Ovary (tissue), 9 donors: Measurements from ENCODE around the gene RPS27. TPM values are rescaled to one million over a fixed set of nuclear protein-coding genes. Genes with fewer than 3 reads are reported as not detected.
A peak's percentile ranks its signal among the peaks of the same experiment; 100 is the strongest.
"Not testable (repeated sequence)": the region's sequence is repeated elsewhere in the genome, so short reads cannot be mapped to it uniquely, and the experiment has no call there.

ENCODE experiments used
- DNase-seq, 5 donors: peaks; one replicate each; pipeline ENCODE4 v3.0.0-alpha.2; 2019 to 2020
- H3K27ac ChIP-seq, 2 donors: fragments of 200-600 bp; one replicate each; pipeline versions ENCODE4 v1.5.1 to v1.8.0; 2019 to 2022
- H3K27me3 ChIP-seq: fragments of 200-600 bp; one replicate; pipeline ENCODE4 v1.8.0; 2022
- H3K36me3 ChIP-seq: fragments of 200-600 bp; sonication (generic); one replicate; pipeline ENCODE4 v1.5.1; 2019
- H3K4me1 ChIP-seq: one replicate; pipeline ENCODE4 v1.8.1; 2013; ENCODE audit warnings: mild to moderate bottlenecking, moderate library complexity; ENCODE audit not compliant: insufficient read depth
- H3K4me3 ChIP-seq: fragments of 200-600 bp; sonication (generic); one replicate; pipeline ENCODE4 v1.5.1; 2017
- H3K9me3 ChIP-seq, 2 donors: fragments of 200-600 bp in 1 of 2; sonication (generic) in 1 of 2; one replicate each; pipeline versions ENCODE4 v1.5.1 to v1.8.1; 2013 to 2019; ENCODE audit warnings: mild to moderate bottlenecking in 1 of 2, moderate library complexity in 1 of 2
- EP300 ChIP-seq: sonication (generic); formaldehyde crosslinking; IDR thresholded peaks from one replicate; pipeline ENCODE4 v1.6.1; 2017; ENCODE audit warnings: antibody characterized with exemption
- POLR2A ChIP-seq: fragments of 450-650 bp; IDR thresholded peaks from one replicate; pipeline ENCODE4 v1.6.1; 2017; ENCODE audit warnings: antibody characterized with exemption, mild to moderate bottlenecking, moderate library complexity
- WGBS, 3 donors: extraction: QIAGEN DNeasy Blood & Tissue Kit in 1 of 3; methylation state at CpG; one replicate each; pipeline versions ENCODE4 v1.1.5 to v1.1.7; 2013 to 2017; 5-methylcytosine and 5-hydroxymethylcytosine counted together
- intact Hi-C, 4 donors: fragments of 100-400 bp; cut with DNase I; formaldehyde crosslinking; loops; one replicate each; pipeline versions ENCODE4 v1.11.0 to v1.15.1; 2022 to 2023
- polyA plus RNA-seq, 2 donors: library from polyadenylated mRNA; stranded (reverse); fragments of 200-250 nt in 1 of 2; fragments of 350-450 nt in 1 of 2; fragmentation: Illumina TruSeq in 1 of 2; extraction: RNeasy Lipid Tissue Mini Kit (QIAGEN cat#74804) in 1 of 2; gene quantifications; one replicate each; pipeline ENCODE4 v1.2.3, GENCODE V29; 2013 to 2014
- total RNA-seq, 7 donors: library from RNA; depleted of rRNA in 2 of 7; stranded (reverse); fragments of >200 nt in 2 of 7; fragmentation: NEBNext Ultra II Directional in 3 of 7; extraction: Animal tissue kit (Norgen Biotek cat#: 25700) in 3 of 7; gene quantifications; one replicate each; pipeline versions ENCODE4 v1.1.0 to v1.2.4, GENCODE V29; 2016 to 2023
- TF ChIP-seq, protein P1 (sequence below), 3 donors: fragments of 450-650 bp in 2 of 3; fragments of 200-600 bp in 1 of 3; IDR thresholded peaks; one replicate each; pipeline versions ENCODE4 v1.5.1 to v1.8.0; 2016 to 2022; ENCODE audit warnings: antibody characterized with exemption in 3 of 3, mild to moderate bottlenecking in 1 of 3
- donor health status: DM: no; HTN: no; CAD: no; lungs with moderate emphysema.
- donor health status: DM: no; HTN: no; CAD: no.
- donor health status: Bipolar disorder and iron deficiency.
- donor health status: DM: yes; HTN: yes; CAD: no.
- donor health status: DM: no; HTN: no; CAD: no.
- donor health status: DM: yes; HTN: yes; CAD: no.

Gene RPS27
- total and polyA plus RNA-seq, 9 donors, result 3,441 to 24,704 (median 5,398) TPM

DNA sequence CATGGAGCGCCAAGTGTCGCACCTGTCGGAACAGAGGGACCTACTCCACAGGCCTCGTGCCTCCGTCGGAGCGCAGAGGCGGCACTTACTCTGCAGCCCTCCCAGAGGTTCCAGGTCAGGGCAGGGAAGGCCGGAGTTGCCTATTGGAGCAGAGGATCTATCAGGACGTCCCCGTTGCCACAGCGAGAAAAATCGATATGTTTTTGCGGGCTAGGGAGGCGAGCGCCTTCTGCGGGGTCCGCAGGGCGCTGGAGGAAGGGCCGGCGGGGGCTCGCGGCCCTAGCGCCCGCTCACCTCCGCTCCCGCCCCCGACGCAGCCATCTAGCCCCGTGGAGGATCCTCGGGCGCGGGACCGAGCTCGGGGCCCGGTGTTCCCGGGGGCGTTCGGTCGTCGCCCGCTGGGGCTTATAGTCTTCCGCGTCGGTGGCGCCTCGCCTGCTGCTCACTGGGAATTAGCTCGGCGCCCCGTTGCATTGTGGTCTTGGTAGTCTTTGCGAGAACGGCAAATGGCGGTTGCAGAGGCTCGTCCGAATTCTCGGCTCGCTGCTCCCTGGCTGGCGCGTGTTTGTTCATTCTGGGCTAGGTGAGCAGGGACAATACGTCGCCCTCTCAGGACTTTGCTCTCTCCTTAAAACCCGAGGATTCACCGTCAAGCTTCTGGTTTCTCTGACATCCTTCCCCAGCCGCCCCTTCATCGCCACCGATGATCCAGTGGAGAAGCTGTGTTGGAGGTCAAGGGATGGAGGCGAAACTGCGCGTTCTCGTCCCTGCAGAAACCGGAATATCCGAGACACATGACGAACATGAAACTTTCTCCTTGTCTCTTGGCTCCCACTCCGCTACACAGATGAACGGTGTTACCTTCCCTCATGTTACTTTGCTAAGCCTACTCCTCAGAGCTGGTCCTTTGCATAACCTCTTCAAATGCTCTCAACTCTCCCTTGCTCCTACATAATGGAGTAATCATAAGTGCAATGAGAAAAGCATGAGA, 13.0 kb upstream of the RPS27 start, which contains the start of gene JTB:
TSS of gene JTB (minus strand) at position 425 of the 991 bp plus-strand sequence. CDS start at position 3, 422 bp downstream.
- Histone ChIP-seq H3K4me3 (peak within 1 kb of the TSS; percentile 85), H3K27me3 (no peaks in the 10 kb centered on the region), H3K9me3 (no peaks in the 10 kb centered on the region), H3K27ac (peak within 1 kb of the TSS; percentile 25 to 73), H3K4me1 (peaks cover 4% of the 10 kb centered on the region), H3K36me3 (no peaks in the 10 kb centered on the region)
- TF ChIP-seq EP300, result no peak
- TF ChIP-seq, protein P1, sequence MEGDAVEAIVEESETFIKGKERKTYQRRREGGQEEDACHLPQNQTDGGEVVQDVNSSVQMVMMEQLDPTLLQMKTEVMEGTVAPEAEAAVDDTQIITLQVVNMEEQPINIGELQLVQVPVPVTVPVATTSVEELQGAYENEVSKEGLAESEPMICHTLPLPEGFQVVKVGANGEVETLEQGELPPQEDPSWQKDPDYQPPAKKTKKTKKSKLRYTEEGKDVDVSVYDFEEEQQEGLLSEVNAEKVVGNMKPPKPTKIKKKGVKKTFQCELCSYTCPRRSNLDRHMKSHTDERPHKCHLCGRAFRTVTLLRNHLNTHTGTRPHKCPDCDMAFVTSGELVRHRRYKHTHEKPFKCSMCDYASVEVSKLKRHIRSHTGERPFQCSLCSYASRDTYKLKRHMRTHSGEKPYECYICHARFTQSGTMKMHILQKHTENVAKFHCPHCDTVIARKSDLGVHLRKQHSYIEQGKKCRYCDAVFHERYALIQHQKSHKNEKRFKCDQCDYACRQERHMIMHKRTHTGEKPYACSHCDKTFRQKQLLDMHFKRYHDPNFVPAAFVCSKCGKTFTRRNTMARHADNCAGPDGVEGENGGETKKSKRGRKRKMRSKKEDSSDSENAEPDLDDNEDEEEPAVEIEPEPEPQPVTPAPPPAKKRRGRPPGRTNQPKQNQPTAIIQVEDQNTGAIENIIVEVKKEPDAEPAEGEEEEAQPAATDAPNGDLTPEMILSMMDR (IDR thresholded peaks at IDR 0.05), result no peak
- peak; percentile 87 for TF ChIP-seq POLR2A
- peak; percentile 86 to 90 (median 86) for DNase-seq
- intact Hi-C loops, result loop anchor here in 1 of 4 donors (5.0 kb wide), 1 partner anchor 295 kb away; no protein-coding TSS in a partner anchor
- 0% methylated on average over 70 to 75 of the region's 75 CpGs for WGBS, 3 donors

DNA sequence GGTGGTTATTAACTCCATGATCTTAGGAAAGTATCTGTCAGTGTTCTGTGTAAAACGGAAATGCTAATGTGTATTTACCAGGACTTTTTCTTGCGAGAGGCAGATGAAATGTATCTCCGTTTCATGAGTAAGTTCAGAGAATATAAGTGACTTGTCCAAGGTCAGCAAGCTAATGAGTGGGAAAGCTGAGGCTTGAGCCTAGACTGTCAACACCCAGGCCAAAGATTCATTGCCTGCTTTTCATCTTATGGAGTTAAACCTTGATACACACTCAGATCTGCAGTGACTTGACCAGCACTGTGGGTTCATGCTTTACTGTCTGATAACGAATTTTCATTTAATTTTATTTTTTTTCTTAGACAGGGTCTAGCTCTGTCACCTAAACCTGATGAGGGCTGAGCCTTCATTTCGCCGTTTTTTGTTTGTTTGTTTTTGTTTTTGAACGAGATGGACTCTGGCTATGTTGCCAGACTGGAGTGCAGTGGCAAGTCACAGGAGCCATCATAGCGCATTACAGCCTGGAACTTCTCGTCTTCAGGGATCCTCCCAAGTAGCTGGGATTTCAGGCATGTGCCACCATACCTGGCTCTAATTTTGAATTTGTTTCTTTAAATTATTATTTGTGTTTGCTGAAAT, 12.2 kb upstream of the RPS27 start:
- Histone ChIP-seq H3K27ac (peak overlapping the region; percentile 25 to 73), H3K9me3 (no peaks in the 10 kb centered on the region), H3K4me3 (peak overlapping the region; percentile 85), H3K27me3 (no peaks in the 10 kb centered on the region), H3K4me1 (peaks cover 4% of the 10 kb centered on the region), H3K36me3 (no peaks in the 10 kb centered on the region)
- no peak for DNase-seq
- 47 to 54% (median 49%) methylated on average over 9 of the region's 9 CpGs for WGBS, 3 donors
- intact Hi-C loops, result loop anchor here in 1 of 4 donors (5.0 kb wide), 1 partner anchor 296 kb away; no protein-coding TSS in a partner anchor
- TF ChIP-seq EP300, result no peak
- TF ChIP-seq, protein P1 (IDR thresholded peaks at IDR 0.05), result no peak
- TF ChIP-seq POLR2A, result no peak

DNA sequence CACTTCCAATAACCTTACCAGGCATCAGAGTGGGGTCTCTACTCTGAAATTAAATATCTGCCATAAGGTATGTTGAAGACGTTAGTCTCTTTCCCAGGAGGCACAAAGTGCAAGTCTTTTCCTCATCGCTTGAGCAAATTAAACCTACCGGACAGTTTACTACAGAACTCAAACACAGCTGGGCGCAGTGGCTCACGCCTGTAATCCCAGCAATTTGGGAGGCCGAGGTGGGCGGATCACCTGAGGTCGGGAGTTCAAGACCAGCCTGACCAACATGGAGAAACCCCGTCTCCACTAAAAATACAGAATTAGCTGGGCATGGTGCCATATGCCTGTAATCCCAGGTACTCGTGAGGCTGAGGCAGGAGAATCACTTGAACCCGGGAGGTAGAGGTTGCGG, 11.5 kb upstream of the RPS27 start:
- H3K27me3 ChIP-seq, DNase-seq, H3K4me1 ChIP-seq, H3K9me3 ChIP-seq, H3K27ac ChIP-seq, H3K4me3 ChIP-seq, H3K36me3 ChIP-seq: not testable (repeated sequence)
- WGBS, 3 donors, result 88 to 92% (median 90%) methylated on average over 12 of the region's 12 CpGs
- intact Hi-C loops, result loop anchor here in 1 of 4 donors (5.0 kb wide), 1 partner anchor 297 kb away; no protein-coding TSS in a partner anchor

DNA sequence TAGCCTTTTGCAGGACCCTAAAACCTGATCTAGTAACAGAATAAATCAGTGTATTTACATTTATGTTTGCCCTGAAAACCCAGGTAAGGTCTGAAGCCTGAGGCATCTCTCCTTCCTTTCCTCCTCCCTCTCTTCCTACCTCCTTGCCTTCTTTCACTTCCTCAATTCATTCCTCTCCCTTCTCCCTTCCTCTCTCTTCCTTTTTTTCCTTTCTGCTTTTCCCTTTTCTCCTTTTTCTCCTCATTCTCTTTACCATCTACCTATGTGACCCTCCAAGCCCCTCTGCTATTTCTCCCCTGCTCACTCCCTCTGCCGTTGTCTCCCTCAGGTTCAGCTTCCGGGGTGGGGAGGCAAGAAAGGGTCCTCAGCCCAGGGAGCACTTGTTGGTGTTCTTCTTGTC, 8.8 kb upstream of the RPS27 start:
- H3K4me3 ChIP-seq, H3K27me3 ChIP-seq, H3K9me3 ChIP-seq, H3K36me3 ChIP-seq, H3K27ac ChIP-seq, DNase-seq, H3K4me1 ChIP-seq: not testable (repeated sequence)
- 76 to 92% (median 87%) methylated on average over 2 of the region's 2 CpGs for WGBS, 3 donors
- intact Hi-C loops, result loop anchor here (5.0 to 10.0 kb wide), 4 partner anchors 184 to 467 kb away; partner anchors contain the start of genes ILF2 (in 1 of the 4) and NPR1 (in 1 of the 4)

DNA sequence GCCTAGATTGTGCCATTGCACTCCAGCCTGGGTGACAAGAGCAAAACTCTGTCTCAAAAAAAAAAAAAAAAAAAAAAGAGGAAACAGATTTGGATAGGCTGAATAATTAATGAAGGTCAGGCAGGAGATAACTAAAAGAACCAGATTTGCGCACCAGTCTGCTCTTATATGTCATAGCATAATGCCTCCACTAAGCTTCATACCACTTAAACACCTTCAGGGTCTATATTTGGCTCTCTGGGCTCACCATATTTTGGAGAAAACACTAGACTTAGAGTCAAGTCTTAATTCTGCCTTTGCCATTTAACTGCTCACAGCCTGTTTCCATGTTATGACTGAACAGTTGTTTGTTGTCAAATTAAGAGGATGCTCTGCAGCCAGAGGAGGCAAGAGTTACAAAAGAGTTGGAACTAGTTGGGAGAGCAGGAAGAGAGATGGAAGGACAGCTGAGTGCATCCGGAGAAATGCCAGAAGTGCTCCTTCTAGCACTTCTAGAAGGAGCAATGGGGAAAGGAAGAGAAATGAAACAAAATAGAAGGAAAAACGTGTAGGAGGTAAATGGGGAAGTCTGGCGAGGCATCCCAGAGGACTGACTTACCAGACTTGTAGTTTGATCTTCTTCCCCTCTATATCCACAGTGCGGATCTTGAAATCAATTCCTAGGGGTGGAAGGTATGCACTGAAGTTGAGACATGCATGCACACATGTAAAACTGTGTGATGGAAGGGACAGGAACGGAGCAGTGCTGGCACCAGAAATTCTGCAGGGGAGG, 6.3 kb upstream of the RPS27 start:
- Histone ChIP-seq H3K4me1 (peaks cover 5% of the 10 kb centered on the region), H3K27me3 (no peaks in the 10 kb centered on the region), H3K9me3 (no peaks in the 10 kb centered on the region), H3K36me3 (no peaks in the 10 kb centered on the region), H3K4me3 (no peak overlapping the region), H3K27ac (no peak overlapping the region)
- intact Hi-C loops, result loop anchor here (2.0 to 10.0 kb wide), 5 partner anchors 187 to 470 kb away; partner anchors contain the start of genes ILF2 (in 1 of the 4) and NPR1 (in 1 of the 4)
- TF ChIP-seq, protein P1 (IDR thresholded peaks at IDR 0.05), result no peak
- TF ChIP-seq POLR2A (no peak), EP300 (no peak)
- DNase-seq, result no peak
- WGBS, 3 donors, result 30 to 41% (median 40%) methylated on average over 6 of the region's 6 CpGs
